Measurements from ENCODE around the gene STAT1.

The STAT1 gene

DNA sequence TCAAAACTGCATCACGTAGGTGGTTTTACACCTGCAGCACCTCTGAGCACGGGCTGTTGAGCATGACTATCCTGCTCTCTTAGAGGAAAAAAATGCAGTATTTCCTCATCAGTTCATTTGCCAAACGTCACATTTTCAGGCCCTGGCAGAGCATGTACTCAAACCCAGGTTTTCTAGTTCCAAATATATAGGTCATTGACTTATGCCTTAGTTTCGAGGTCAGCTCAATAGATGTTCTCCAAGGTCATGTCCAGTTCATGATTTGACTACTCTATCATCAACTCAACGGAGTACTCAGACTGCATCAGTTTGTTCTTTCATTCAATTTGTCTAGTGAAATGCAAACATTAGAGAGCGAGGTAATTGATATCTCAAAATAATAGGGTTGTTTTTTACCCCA lies 39.3 kb upstream of the STAT1 start:
- DNase-seq, result no peak
- no peak for TF ChIP-seq CTCF (IDR thresholded peaks at IDR 0.05)
- intact Hi-C loops (cut with DNase I; ENCODE audit: low total_unique reads), result no loop called here
- Histone ChIP-seq H3K9me3 (no peaks in the 10 kb centered on the region), H3K36me3 (no peaks in the 10 kb centered on the region), H3K4me3 (no peak overlapping the region), H3K27ac (no peak overlapping the region), H3K4me1 (peaks cover 0 to 13% (median 0%) of the 10 kb centered on the region in 4 donors), H3K27me3 (no peaks in the 10 kb centered on the region)

DNA sequence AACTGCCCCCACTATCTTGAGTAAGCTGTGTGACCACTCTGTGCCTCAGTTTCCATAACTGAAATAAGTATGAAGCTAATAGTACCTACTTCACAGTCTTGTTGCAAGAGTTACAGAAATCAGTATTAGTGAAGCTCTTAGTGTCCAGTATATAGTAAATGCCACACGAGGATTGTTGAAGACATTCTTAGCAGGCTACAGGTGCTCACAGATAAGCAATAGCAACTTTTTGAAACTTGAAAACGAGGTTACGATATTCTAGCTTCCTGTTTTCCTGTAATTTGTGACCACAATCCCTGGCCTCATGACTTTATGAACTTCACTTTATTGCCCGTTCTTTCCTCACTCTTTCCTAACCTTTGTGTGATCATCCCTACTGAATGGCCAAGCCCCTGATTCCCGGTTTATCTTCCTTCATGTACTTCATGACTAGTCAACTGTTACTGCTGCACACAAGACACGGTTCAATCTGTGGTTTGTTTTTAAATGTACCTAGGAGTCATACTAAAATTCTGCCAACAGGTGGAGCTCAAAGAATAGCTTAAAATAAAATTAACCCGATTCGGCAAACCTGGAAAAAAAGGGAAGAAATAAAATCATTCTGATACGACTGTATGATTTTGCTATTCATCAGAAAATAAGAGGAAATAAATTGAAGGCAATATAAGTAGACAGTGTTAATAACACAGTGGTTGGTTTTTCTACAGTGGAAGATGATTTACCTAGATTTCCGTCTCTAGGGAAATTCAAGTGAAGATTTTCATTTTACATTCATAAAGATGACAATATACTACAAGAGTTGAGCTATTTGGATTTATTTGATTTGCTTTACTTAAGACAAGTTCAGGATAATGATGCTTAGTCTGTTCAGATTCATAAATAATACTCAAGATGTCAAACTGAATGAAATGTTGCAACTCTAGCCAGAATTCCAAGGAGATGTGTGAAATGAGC lies 38.1 kb upstream of the STAT1 start:
- peak; percentile 49 to 52 for TF ChIP-seq CTCF (IDR thresholded peaks at IDR 0.05)
- intact Hi-C loops (cut with DNase I; ENCODE audit: low total_unique reads), result no loop called here
- Histone ChIP-seq H3K4me1 (peaks cover 0 to 13% (median 0%) of the 10 kb centered on the region in 4 donors), H3K9me3 (no peaks in the 10 kb centered on the region), H3K27me3 (no peaks in the 10 kb centered on the region), H3K27ac (no peak overlapping the region), H3K4me3 (no peak overlapping the region), H3K36me3 (no peaks in the 10 kb centered on the region)
- no peak for DNase-seq

GRCh38 chr2:191051177-191051576 lies 37.2 kb upstream of the STAT1 start:
- no peaks in the 10 kb centered on the region for H3K9me3 ChIP-seq
- H3K36me3 ChIP-seq, result no peaks in the 10 kb centered on the region
- TF ChIP-seq CTCF (IDR thresholded peaks at IDR 0.05), result no peak
- H3K27ac ChIP-seq, result no peak overlapping the region
- no peaks in the 10 kb centered on the region for H3K27me3 ChIP-seq
- peaks cover 0 to 13% (median 0%) of the 10 kb centered on the region in 4 donors for H3K4me1 ChIP-seq
- no peak overlapping the region for H3K4me3 ChIP-seq
- no peak for DNase-seq
- intact Hi-C loops (cut with DNase I; ENCODE audit: low total_unique reads), result no loop called here

DNA sequence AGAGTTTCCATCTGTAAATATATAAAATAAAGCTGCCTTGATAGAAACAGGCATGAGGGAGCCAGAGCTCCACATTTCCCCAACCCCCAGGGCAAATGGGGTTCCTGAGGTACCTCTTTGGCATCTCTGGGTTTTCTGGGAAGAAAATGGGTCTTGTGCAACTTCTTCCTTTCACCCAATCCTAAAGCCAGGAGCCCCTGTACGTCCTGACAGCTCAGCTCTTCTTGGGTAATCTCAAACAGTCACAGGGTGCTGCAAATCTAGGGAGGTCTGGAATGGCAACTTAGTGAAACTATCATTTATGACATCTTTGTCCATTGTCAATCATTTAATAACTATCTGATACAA lies 36.6 kb upstream of the STAT1 start:
- Histone ChIP-seq H3K36me3 (no peaks in the 10 kb centered on the region), H3K9me3 (no peaks in the 10 kb centered on the region), H3K4me1 (peaks cover 0 to 13% (median 0%) of the 10 kb centered on the region in 4 donors), H3K27me3 (no peaks in the 10 kb centered on the region), H3K27ac (no peak overlapping the region), H3K4me3 (no peak overlapping the region)
- DNase-seq, result peak in 1 of 2 donors; percentile 29
- intact Hi-C loops (cut with DNase I; ENCODE audit: low total_unique reads), result no loop called here
- no peak for TF ChIP-seq CTCF (IDR thresholded peaks at IDR 0.05)

DNA sequence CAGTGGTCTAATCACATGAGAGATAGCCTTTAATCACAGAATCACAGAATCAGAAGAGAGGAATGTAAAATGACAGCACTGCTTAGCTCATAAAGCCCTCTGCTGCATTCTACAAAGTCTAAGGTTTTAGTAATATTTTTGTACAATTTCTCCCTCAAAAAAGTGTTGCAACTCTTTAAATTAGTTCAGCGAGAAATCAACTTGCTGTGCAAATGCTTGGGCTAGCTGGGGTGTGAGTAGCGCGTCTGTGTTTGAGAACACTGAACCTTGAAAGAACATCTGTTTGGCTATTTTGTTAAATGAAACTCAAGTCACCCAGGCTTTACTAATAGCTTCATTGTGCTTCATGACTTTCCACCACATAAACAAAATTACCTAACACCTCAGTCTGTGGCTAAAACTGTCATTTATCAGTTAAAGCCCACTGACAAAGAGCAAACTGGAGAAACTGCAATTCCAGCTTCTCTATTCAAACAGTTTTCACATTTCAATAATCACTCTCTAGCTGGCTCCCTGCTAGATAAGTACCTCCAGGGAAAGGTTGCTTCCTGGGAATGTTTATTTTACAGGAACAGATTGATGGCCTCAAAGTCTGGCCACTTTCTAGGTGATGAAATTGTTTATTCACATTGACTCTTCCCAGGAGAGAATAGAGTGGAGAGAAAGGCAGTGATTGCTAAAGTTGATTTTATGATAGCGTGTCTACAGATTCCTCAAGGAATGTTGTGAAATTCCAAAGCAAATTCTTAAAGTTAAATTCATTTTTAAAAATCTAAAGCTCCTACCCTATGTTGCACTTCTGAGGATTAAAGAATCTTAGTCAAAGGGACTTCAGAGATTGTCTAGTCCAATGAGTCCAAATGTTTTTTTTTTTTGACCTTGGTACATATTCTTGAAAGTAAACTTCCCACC lies 36.0 kb upstream of the STAT1 start:
- H3K4me3 ChIP-seq, result no peak overlapping the region
- DNase-seq, result no peak
- no peaks in the 10 kb centered on the region for H3K36me3 ChIP-seq
- H3K9me3 ChIP-seq, result no peaks in the 10 kb centered on the region
- H3K27me3 ChIP-seq, result no peaks in the 10 kb centered on the region
- H3K27ac ChIP-seq, result no peak overlapping the region
- no peak for TF ChIP-seq CTCF (IDR thresholded peaks at IDR 0.05)
- H3K4me1 ChIP-seq, result peaks cover 0 to 13% (median 0%) of the 10 kb centered on the region in 4 donors
- intact Hi-C loops (cut with DNase I; ENCODE audit: low total_unique reads), result no loop called here

Measured in tibial artery (tissue), 4 donors.